ENCODE results near the gene CAMK1D.
A peak's percentile ranks its signal among the peaks of the same experiment; 100 is the strongest.
"Not testable (repeated sequence)": the region's sequence is repeated elsewhere in the genome, so short reads cannot be mapped to it uniquely, and the experiment has no call there.

The CAMK1D gene

DNA sequence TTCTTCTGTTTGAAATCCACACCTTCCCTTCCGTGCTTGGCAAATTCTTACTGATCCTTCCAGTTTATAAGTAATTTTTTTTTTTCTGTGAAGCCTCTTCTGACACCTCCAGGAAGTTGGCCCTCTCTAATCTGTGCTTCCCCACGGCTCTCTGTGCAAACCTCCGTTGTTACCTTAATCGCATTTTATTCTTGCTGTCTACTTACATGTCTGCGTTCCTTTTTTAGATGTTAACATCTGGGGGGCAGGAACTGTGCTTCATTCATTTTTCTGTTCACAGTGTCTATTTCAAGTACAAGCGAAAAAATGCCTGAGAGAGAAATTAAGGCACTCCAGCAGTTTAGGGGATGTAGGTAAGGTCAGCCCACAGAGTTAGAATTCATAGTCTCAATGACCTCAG is 8.4 kb upstream of the CAMK1D start:
- DNase-seq (ENCODE audit: low spot score): no peak

DNA sequence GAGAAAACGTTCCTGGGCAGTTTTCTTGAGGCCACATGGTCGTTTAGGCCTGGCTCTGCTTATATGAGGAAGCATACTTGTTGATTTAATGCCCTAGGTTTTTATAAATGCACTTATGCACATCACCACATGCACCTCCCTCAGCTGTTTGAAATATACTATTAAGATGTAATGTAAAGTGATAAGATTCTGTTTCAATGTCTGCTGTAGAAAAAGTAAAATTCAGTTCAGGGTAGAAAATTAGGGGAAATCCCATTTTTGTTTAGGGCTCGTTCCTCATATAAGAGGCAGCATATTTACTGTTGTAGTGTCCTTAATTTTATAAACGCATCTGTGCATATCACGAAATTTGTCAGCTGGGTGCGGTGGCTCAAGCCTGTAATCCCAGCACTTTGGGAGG is 7.8 kb upstream of the CAMK1D start:
- no peak for DNase-seq (ENCODE audit: low spot score)

GRCh38 chr10:12344375-12345110 is 4.8 kb upstream of the CAMK1D start:
- DNase-seq (ENCODE audit: low spot score): no peak

DNA sequence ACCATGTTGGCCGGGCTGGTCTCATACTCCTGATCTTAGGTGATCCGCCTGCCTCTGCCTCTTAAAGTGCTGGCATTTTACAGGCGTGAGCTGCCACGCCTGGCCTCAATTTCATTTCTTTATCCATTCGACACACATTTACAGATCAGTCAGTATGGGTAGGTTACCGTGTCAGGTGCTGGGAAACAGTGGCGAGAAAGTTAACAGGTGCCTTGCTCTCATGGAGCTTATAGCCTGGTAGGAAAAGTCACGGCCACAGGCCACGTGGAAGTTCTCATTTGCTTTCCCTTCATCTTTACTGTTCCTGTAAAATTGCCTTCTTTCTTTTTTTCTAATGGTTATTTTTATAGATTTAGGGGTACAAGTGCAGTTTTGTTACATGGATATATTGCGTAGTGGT is 2.6 kb upstream of the CAMK1D start:
- DNase-seq (ENCODE audit: low spot score): no peak

GRCh38 chr10:12348294-12348869 is 965 bp upstream of the CAMK1D start:
- DNase-seq (ENCODE audit: low spot score): no peak

DNA sequence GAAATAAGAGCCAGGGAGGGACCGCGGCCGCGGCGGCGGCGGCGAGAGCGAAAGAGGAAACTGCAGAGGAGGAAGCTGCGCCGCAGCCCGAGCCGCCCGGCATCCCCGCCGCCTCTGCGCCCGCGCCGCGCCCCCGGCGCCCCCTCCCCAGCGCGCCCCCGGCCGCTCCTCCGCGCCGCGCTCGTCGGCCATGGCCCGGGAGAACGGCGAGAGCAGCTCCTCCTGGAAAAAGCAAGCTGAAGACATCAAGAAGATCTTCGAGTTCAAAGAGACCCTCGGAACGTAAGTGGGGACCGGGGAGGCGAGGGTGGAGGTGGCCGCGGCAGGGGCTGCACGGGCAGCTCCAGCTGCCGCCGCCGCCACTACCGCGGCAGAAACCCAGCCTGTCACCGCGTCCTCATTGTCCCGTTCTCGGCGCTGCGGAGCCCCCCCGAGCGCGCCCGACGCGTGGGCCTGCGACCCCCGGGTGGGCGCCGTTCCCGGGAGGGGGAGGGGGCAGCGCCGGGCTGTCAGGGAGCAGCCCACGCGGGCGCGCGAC is 351 bp downstream of the CAMK1D start:
- no peak for DNase-seq (ENCODE audit: low spot score)

DNA sequence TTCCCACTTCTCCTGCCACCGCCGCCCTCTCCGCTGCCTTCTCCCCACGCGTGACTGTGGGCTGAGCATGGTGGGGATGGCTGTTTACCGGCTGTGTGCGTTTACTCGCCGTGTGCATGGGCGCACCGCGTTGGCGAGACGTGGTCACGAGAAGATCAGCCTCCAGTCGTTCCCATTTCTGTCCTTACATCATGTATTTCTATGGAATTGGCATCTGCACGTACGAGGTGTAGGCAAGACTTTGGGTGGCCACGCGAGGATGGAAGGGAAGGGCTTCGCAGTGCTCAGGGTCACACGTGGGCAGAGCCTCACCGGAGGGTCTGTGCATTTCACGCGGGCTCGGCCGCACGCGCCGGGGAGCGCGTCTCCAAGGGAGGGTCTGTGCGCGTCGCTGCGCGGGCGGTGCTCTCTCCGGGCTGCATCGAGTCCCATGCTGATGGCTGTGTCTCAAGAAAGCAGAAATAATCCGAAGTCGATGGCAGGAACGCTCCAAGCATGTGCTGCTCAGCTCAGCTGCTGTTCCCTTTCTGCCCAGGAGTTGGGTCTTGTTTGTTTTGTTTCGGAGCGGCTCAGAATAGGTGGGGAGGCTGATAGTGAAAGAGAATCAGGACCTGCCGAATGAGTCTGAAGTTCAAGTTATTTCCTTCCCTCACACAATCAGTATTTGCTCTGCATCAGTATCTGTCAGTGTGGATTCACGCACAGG is 973 bp downstream of the CAMK1D start:
- peak; percentile 42 for DNase-seq (ENCODE audit: low spot score)

DNA sequence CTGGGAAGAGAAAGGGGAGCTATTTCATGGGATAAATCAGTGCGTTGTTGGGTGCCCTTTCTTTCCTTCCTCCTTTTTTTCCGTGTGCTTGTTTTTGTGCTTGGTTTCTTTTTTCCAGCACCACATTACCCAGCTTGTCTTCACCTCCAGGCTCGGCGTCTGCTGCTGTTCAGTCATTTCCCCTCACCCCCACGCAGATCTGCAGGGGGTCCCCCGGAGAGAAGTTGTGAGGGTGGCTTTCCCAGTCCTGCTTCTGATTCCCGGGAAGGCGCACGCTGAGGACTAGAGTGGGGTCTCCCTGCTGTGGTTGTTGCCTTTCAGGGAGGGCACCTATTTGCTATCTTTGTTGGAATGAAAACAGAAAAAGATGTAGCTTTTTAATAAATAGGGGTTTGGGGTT is 1.6 kb downstream of the CAMK1D start:
- no peak for DNase-seq (ENCODE audit: low spot score)

GRCh38 chr10:12351447-12351846 is 2.1 kb downstream of the CAMK1D start:
- no peak for DNase-seq (ENCODE audit: low spot score)

DNA sequence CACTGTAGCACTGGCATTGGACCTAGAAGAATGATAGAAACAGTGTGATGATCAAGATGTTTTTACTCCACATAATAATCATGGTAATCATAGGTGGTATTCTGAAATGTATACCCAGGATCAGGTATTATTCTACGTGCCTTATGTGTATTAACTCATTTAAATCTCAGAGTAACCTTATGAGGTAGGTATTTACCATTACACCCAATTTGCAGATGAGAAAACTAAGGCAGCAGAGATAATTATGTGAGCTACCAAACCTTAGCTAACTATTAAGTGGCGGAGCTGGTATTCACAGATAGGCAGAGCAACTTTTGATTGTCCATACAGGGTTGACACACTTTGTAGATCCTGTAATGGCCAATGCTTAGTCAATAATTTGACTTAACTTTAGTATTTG is 2.5 kb downstream of the CAMK1D start:
- no peak for DNase-seq (ENCODE audit: low spot score)

DNA sequence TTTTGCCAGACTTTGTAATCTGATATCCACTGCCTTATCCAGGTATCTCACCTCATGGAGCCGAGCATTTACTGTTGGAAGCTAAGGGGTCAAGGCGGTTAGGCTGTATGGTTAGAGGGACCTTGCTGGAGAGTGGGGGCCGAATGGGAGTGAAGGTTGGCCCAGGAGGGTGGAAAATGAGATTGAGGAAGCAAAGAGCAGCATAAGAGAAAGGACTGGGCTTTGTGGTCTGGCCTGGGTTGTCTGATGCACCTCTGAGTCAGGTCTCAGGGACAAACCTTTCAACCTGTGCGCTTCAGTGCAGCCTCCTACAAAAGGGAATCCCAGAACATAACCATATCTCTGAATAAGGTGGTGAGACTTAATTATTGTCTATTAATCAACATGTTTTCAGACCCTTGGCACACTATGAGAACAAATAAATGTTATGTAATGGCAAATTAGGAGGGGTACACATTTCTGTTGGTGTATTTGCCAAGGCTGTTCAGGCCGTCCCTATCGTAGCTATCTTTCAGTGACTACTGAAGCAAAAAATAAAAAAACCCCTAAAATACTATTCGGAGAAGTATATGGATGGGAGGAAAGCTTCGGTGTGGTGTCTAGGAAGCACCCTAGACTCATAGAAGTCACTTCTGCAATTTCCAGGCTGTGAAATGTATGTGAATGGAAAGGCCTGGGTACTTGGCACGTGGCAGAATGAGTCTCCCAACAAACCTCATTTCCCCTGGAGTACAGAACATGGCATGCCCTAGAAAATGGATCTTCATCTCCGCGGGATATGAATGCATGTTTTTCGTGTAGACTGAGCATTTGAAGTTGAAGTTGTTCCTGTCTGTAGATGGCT is 4.3 kb downstream of the CAMK1D start:
- DNase-seq (ENCODE audit: low spot score): no peak

DNA sequence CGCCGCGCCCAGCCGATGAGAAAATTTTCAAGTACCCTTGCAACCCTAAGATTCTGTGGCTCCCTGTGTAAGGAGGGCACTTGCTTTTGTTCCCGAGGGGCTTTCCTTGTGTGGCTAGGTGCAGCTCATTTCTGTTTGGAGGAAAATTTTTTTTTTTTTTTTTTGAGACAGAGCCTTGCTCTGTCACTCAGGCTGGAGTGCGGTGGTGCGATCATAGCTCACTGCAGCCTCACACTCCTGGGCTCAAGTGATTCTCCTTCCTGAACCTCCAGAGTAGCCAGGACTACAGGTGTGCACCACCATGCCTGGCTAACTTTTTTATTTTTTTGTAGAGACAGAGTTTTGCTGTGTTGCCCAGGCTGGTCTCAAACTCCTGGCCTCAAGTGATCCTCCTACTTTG is 5.3 kb downstream of the CAMK1D start:
- DNase-seq (ENCODE audit: low spot score): not testable (repeated sequence)

- no peak for DNase-seq (ENCODE audit: low spot score)
These were observed 6.0 kb downstream of the CAMK1D start for GRCh38 chr10:12355384-12355783.

DNA sequence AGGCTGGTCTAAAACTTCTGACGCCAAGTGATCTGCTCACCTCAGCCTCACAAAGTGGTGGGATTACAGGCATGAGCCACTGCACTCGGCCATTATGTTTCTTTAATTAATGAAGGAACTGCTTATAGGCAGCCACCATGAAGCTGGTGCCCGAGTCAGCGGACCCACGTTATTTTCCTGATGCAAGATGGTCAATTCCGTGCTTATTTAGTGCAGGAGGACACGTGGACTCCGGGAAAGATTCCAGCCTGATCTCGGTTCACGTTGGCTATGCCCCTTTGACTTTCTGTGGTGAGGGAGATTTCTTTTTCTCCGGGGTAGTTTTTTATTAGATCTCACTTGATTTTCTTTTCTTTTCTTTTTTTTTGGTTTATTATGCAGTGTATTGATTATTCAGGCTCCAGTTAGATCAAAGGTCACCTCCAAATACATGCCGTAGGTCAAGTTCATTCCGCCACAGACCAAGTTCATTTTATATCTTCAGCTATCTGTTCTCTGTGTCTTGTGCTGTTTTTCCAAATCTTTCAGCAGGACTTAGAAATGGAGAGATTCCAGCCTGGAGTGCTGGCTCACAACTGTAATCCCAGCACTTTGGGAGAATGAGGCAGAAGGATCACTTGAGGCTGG is 8.3 kb downstream of the CAMK1D start:
- DNase-seq (ENCODE audit: low spot score): no peak

DNA sequence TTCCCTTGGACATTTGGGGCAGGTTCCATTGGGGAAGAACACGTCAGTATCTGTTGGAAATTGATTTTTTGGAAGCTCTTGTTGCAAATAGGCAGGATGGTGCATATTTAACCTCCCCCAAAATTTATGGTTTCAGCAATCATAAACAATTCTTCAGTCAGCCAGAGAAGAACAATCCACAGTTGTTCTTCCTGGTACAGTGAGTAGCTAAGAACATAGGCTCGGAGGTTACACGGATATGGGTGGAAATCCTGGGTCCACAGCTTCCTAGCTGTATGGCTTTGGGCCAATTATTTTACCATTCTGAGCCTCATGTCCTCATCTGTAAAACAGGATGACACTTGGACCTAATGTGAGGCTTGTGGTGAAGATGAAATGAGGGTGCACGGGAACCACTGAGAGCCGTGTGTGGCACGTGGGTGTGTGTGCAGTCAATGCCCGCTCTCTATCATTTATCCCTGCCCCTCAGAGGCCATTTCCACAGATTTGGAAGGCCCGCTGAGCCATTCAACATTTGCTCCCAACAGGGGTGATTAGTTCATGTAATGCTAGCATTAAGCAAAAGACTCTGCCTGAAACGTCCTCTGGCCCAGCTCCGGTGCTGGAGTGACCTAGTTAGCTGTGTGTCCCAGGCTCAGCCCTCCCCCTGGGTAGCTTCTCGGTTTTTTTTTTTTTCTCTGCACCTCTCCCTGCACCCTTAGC is 9.7 kb downstream of the CAMK1D start:
- DNase-seq (ENCODE audit: low spot score): no peak

- DNase-seq (ENCODE audit: low spot score): no peak
These were observed 11.1 kb downstream of the CAMK1D start for GRCh38 chr10:12360461-12360860.

- not testable (repeated sequence) for DNase-seq (ENCODE audit: low spot score)
These were observed 11.8 kb downstream of the CAMK1D start for GRCh38 chr10:12361115-12361514.

- no peak for DNase-seq (ENCODE audit: low spot score)
These were observed 15.2 kb downstream of the CAMK1D start for GRCh38 chr10:12364559-12364958.

DNA sequence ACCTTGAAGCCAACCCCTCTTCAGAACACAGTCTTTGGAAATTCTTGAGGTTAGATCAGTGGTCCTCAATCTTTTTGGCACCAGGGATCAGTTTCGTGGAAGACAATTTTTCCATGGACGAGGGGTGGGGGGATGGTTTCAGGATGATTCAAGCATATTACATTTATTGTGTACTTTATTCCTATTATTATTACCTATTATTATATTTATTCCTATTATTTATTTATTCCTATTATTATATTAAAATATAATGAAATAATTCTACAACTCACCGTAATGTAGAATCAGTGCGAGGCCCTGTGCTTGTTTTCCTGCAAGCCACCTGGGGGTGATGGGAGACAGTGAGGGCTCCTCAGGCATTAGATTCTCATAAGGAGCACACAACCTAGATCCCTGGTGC is 17.9 kb downstream of the CAMK1D start:
- DNase-seq (ENCODE audit: low spot score): no peak

DNA sequence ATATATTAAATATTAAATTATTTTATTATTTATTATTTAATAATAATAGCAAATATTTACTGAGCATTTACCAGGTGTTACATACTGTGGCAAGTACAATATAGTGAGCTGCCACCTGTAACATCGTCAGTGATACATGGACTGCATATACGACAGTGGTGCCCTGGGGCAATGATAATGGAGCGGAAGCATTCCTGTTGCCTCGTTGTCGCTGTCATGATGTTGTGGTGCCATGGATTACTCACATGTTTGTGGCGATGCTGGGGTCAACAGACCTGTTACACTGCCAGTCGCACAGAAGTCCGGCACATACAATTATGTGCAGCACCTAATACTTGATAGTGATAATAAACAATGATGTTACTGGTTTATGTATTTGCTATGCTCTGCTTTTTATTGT is 20.6 kb downstream of the CAMK1D start:
- DNase-seq (ENCODE audit: low spot score): no peak

GRCh38 chr10:12372846-12373245 is 23.5 kb downstream of the CAMK1D start:
- DNase-seq (ENCODE audit: low spot score): no peak
